DND-41 (cell line): Measurements from ENCODE around the gene KCNT2.

Experiments
- EZH2 ChIP-seq: IDR thresholded peaks from 3 replicates; pipeline ENCODE4 v1.6.1; 2012; ENCODE audit warnings: borderline replicate concordance, low read depth, mild to moderate bottlenecking, moderate library complexity, low read length, inconsistent platforms; ENCODE audit not compliant: severe bottlenecking
- TF ChIP-seq, protein P1 (sequence below): IDR thresholded peaks from 2 replicates; pipeline ENCODE4 v1.5.1; 2012; ENCODE audit warnings: borderline replicate concordance, low read length, moderate library complexity, mild to moderate bottlenecking; ENCODE audit not compliant: poor library complexity, severe bottlenecking; ENCODE audit errors: extremely low read depth

DNA sequence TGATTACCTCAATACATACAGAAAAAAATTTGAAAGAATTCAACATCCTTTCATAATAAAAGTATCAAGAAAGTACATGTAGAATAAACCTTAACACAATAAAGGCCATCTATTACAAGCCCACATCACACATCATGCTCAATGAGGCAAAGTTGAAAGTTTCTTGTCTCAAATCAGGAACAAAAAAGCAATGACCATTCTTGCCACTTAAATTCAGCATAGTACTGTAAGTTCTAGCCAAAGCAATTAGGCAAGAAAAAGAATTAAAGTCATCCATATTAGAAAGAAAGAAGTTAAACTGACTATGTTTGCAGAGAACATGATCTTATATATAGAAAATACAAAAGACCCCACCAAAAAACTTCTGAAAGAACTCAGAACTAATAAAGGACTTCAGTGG, 44.5 kb downstream of the KCNT2 start:
- TF ChIP-seq, protein P1, sequence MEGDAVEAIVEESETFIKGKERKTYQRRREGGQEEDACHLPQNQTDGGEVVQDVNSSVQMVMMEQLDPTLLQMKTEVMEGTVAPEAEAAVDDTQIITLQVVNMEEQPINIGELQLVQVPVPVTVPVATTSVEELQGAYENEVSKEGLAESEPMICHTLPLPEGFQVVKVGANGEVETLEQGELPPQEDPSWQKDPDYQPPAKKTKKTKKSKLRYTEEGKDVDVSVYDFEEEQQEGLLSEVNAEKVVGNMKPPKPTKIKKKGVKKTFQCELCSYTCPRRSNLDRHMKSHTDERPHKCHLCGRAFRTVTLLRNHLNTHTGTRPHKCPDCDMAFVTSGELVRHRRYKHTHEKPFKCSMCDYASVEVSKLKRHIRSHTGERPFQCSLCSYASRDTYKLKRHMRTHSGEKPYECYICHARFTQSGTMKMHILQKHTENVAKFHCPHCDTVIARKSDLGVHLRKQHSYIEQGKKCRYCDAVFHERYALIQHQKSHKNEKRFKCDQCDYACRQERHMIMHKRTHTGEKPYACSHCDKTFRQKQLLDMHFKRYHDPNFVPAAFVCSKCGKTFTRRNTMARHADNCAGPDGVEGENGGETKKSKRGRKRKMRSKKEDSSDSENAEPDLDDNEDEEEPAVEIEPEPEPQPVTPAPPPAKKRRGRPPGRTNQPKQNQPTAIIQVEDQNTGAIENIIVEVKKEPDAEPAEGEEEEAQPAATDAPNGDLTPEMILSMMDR = no peak
- no peak for TF ChIP-seq EZH2
